GM12892 (cell line): ENCODE data around the gene PRB3.

ENCODE experiments used
- POLR2AphosphoS5 ChIP-seq: IDR thresholded peaks from 2 replicates; pipeline ENCODE4 v1.6.1; 2011; ENCODE audit warnings: low read depth, low read length, control low read depth
- TAF1 ChIP-seq: IDR thresholded peaks from 2 replicates; pipeline ENCODE4 v1.6.1; 2011; ENCODE audit warnings: low read depth, mild to moderate bottlenecking, control low read depth, low read length, borderline replicate concordance

- no peak for TF ChIP-seq POLR2AphosphoS5
- TF ChIP-seq TAF1: no peak
These were observed 41.1 kb downstream of the PRB3 start for GRCh38 chr12:11228296-11228879.
